Measurements from ENCODE around the gene GDPD4.

DNA sequence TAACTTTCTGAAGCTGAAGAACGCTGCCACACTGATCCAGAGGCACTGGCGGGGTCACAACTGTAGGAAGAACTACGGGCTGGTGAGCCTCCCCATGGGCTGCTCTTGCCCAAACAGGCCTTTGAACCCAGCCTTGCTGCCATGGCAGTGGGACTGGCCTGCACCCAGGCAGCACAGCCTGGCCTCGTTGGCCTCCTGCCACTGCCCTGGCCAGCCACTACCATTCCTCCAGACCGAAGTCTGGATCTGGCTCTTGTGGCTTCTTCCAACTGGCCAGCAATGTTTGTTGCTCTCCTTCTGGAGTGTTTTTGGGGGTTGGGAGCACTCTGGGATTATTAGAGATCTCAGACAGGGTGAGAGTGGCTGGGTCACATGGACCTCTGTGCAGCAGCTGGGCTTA is 122.4 kb downstream of the GDPD4 start:
- TF ChIP-seq, protein P1, sequence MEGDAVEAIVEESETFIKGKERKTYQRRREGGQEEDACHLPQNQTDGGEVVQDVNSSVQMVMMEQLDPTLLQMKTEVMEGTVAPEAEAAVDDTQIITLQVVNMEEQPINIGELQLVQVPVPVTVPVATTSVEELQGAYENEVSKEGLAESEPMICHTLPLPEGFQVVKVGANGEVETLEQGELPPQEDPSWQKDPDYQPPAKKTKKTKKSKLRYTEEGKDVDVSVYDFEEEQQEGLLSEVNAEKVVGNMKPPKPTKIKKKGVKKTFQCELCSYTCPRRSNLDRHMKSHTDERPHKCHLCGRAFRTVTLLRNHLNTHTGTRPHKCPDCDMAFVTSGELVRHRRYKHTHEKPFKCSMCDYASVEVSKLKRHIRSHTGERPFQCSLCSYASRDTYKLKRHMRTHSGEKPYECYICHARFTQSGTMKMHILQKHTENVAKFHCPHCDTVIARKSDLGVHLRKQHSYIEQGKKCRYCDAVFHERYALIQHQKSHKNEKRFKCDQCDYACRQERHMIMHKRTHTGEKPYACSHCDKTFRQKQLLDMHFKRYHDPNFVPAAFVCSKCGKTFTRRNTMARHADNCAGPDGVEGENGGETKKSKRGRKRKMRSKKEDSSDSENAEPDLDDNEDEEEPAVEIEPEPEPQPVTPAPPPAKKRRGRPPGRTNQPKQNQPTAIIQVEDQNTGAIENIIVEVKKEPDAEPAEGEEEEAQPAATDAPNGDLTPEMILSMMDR (conservative IDR thresholded peaks at IDR 0.05) = no peak
- no peak for TF ChIP-seq ZFX (IDR thresholded peaks at IDR 0.05)
